Measurements from ENCODE around the gene TRABD2B. TPM values are rescaled to one million over a fixed set of nuclear protein-coding genes. Genes with fewer than 3 reads are reported as not detected.

Gene TRABD2B
- total RNA-seq, 1 experiment from 2014 or later = 10.3 TPM

DNA sequence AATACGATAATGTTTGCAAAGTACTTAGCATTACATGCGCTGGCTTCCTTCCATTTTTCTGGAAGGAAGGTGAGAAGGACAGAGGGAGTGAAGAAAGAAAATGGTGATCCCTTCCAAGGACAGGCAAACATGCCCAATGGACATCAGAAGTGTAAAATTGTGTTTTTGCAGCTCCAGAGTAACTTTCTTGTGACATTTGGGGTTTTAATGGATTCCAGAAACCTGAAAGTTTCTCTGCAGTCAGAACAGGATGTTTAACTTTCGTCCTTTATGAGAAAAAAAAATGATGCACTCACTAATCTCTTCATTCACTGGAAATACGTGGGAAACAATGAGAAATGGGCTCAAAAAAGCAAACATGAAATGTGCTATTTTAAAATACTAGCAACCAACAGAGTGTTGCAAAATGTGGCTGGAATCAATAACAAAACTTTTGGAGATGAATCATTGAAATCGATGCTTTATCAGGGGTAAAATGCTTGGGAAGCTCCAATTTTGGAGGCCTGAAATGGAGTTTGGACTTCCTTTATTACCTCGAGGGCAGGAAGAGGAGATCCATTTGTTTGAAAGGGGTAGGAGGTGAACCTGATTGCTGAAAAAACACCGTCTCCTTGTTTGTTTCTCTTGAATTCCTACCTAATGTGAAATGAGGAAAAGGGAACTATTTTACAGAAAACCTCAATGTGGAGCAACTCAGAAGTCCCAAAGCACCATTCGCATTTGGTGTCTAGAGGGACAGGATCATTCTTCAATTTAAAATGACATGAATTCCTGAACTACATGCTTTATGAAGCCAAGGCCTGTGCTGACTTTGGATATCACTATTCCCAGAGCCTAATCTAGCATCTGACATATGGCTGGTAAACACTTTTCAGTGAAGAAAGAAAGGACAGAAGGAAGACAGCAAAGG, 129.5 kb downstream of the TRABD2B start:
- H3K36me3 Mint-ChIP-seq = peaks cover 9% of the 10 kb centered on the region
- peaks cover 13% of the 10 kb centered on the region for H3K9me3 Mint-ChIP-seq
- no peak overlapping the region for H3K4me3 Mint-ChIP-seq
- CTCF ChIA-PET = no interaction called here
- peaks cover 4% of the 10 kb centered on the region for H3K4me1 Mint-ChIP-seq
- no peak overlapping the region for H3K27ac Mint-ChIP-seq
- ATAC-seq (no peak), DNase-seq (ENCODE audit: low spot score) (no peak)
- no peaks in the 10 kb centered on the region; the same call in none of the 2 replicates for H3K27me3 Mint-ChIP-seq (ENCODE audit: low read depth)
- POLR2A ChIA-PET = no interaction called here
- no peak for TF ChIP-seq CREB1 (CRISPR knock-in tag; IDR thresholded peaks at IDR 0.05)
- TF ChIP-seq GABPB1 (CRISPR knock-in tag; IDR thresholded peaks at IDR 0.05) = no peak
- TF ChIP-seq PRRX2 (CRISPR knock-in tag; IDR thresholded peaks at IDR 0.05) = no peak
- TF ChIP-seq SMAD4 (CRISPR knock-in tag; IDR thresholded peaks at IDR 0.05) = no peak
- no peak for TF ChIP-seq ZNF416 (CRISPR knock-in tag; IDR thresholded peaks at IDR 0.05)
- TF ChIP-seq RELA (CRISPR knock-in tag; IDR thresholded peaks at IDR 0.05; ENCODE audit: borderline replicate concordance) = no peak
- TF ChIP-seq ZNF512 (CRISPR knock-in tag; IDR thresholded peaks at IDR 0.05; ENCODE audit: borderline replicate concordance) = no peak
- no peak for TF ChIP-seq ZMAT4 (CRISPR knock-in tag; IDR thresholded peaks at IDR 0.05)
- TF ChIP-seq FOXJ3 (CRISPR knock-in tag; IDR thresholded peaks at IDR 0.05; ENCODE audit: borderline replicate concordance) = no peak
- TF ChIP-seq ZNF138 (CRISPR knock-in tag; conservative IDR thresholded peaks at IDR 0.05) = no peak
- TF ChIP-seq, protein P1, sequence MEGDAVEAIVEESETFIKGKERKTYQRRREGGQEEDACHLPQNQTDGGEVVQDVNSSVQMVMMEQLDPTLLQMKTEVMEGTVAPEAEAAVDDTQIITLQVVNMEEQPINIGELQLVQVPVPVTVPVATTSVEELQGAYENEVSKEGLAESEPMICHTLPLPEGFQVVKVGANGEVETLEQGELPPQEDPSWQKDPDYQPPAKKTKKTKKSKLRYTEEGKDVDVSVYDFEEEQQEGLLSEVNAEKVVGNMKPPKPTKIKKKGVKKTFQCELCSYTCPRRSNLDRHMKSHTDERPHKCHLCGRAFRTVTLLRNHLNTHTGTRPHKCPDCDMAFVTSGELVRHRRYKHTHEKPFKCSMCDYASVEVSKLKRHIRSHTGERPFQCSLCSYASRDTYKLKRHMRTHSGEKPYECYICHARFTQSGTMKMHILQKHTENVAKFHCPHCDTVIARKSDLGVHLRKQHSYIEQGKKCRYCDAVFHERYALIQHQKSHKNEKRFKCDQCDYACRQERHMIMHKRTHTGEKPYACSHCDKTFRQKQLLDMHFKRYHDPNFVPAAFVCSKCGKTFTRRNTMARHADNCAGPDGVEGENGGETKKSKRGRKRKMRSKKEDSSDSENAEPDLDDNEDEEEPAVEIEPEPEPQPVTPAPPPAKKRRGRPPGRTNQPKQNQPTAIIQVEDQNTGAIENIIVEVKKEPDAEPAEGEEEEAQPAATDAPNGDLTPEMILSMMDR (IDR thresholded peaks at IDR 0.05) = no peak
- TF ChIP-seq, protein P2, sequence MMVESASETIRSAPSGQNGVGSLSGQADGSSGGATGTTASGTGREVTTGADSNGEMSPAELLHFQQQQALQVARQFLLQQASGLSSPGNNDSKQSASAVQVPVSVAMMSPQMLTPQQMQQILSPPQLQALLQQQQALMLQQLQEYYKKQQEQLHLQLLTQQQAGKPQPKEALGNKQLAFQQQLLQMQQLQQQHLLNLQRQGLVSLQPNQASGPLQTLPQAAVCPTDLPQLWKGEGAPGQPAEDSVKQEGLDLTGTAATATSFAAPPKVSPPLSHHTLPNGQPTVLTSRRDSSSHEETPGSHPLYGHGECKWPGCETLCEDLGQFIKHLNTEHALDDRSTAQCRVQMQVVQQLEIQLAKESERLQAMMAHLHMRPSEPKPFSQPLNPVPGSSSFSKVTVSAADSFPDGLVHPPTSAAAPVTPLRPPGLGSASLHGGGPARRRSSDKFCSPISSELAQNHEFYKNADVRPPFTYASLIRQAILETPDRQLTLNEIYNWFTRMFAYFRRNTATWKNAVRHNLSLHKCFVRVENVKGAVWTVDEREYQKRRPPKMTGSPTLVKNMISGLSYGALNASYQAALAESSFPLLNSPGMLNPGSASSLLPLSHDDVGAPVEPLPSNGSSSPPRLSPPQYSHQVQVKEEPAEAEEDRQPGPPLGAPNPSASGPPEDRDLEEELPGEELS (CRISPR knock-in tag; IDR thresholded peaks at IDR 0.05) = no peak

DNA sequence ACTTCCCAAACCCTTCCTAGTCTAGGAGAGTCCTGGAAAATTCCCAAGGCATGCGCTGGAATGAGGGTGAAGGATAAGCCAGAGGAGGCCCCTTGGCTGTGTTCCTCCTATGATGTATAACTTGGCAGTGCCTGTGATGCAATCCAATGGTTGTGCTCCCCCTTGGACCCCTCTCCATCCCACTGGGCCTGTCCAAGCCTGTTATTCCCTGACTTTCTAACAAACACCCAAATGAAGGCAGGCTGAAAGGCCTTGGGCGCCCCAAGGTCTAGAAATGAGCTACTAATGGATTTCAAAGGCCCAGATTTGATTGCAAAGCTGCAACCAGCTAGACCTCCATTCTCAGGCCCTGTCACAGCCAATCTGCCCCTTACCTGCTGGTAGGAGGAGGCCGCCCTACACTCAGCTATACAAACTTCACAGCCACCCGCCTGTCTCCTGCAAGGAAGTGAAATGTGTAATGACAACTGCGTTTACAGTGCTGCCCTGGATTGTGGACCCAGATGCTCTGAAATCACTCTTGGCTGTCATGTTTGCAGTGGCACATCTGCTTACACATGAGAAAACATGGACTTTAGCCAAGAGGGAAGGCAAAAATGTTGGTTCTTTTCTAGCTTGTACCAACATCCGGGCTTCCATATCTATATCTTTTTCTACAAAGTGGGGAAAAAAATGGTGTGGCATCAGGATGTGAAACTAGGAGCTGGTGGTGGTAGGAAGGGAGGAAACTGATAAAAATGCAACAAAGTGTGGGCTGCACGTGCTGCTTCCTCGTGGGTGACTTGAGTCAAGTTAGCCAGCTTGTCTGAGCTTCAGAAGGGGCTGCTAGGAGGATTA, 130.4 kb downstream of the TRABD2B start:
- ChIA-PET POLR2A (no interaction called here), CTCF (no interaction called here)
- ATAC-seq = no peak
- peaks cover 2% of the 10 kb centered on the region for H3K4me1 Mint-ChIP-seq
- H3K9me3 Mint-ChIP-seq = peaks cover 21% of the 10 kb centered on the region
- peak; percentile 88 for TF ChIP-seq GABPB1 (CRISPR knock-in tag; IDR thresholded peaks at IDR 0.05)
- TF ChIP-seq AR (CRISPR knock-in tag; IDR thresholded peaks at IDR 0.05) = no peak
- no peak for TF ChIP-seq USF1 (CRISPR knock-in tag; IDR thresholded peaks at IDR 0.05)
- TF ChIP-seq, protein P3, sequence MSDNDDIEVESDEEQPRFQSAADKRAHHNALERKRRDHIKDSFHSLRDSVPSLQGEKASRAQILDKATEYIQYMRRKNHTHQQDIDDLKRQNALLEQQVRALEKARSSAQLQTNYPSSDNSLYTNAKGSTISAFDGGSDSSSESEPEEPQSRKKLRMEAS (CRISPR knock-in tag; IDR thresholded peaks at IDR 0.05) = no peak
- TF ChIP-seq EMX1 (CRISPR knock-in tag; IDR thresholded peaks at IDR 0.05) = no peak
- TF ChIP-seq, protein P4, sequence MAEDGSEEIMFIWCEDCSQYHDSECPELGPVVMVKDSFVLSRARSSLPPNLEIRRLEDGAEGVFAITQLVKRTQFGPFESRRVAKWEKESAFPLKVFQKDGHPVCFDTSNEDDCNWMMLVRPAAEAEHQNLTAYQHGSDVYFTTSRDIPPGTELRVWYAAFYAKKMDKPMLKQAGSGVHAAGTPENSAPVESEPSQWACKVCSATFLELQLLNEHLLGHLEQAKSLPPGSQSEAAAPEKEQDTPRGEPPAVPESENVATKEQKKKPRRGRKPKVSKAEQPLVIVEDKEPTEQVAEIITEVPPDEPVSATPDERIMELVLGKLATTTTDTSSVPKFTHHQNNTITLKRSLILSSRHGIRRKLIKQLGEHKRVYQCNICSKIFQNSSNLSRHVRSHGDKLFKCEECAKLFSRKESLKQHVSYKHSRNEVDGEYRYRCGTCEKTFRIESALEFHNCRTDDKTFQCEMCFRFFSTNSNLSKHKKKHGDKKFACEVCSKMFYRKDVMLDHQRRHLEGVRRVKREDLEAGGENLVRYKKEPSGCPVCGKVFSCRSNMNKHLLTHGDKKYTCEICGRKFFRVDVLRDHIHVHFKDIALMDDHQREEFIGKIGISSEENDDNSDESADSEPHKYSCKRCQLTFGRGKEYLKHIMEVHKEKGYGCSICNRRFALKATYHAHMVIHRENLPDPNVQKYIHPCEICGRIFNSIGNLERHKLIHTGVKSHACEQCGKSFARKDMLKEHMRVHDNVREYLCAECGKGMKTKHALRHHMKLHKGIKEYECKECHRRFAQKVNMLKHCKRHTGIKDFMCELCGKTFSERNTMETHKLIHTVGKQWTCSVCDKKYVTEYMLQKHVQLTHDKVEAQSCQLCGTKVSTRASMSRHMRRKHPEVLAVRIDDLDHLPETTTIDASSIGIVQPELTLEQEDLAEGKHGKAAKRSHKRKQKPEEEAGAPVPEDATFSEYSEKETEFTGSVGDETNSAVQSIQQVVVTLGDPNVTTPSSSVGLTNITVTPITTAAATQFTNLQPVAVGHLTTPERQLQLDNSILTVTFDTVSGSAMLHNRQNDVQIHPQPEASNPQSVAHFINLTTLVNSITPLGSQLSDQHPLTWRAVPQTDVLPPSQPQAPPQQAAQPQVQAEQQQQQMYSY (CRISPR knock-in tag; IDR thresholded peaks at IDR 0.05) = no peak
- no peak overlapping the region for H3K4me3 Mint-ChIP-seq
- no peak for DNase-seq (ENCODE audit: low spot score)
- no peak overlapping the region for H3K27ac Mint-ChIP-seq
- peaks cover 12% of the 10 kb centered on the region for H3K36me3 Mint-ChIP-seq
- no peaks in the 10 kb centered on the region; the same call in none of the 2 replicates for H3K27me3 Mint-ChIP-seq (ENCODE audit: low read depth)

Measured in WTC11 (cell line).